ENCODE data around the gene BMAL1. TPM values are rescaled to one million over a fixed set of nuclear protein-coding genes. Genes with fewer than 3 reads are reported as not detected.

Gene BMAL1
- polyA plus RNA-seq, 3 donors: 10.2 to 43.4 (median 11.5) TPM

- intact Hi-C loops (cut with micrococcal nuclease): no loop called here
- H3K27ac ChIP-seq (ENCODE audit: low read depth in 1 of 2, low read length in 2 of 2): peak overlapping the region in 1 of 2 donors; percentile 14
- H4K20me1 ChIP-seq (ENCODE audit: insufficient read depth, low read length): peaks cover 6% of the 10 kb centered on the region
- H3K27ac Mint-ChIP-seq: peak overlapping the region in 1 of 7 donors; percentile 33
- H3K4me2 ChIP-seq (replicated peaks; ENCODE audit: extremely low read depth, low read length, poor library complexity, severe bottlenecking): no peak overlapping the region
- no peaks in the 10 kb centered on the region for H3K9me3 Mint-ChIP-seq
- no peak overlapping the region for H2AFZ ChIP-seq (ENCODE audit: insufficient read depth, low read depth, low read length, poor library complexity, severe bottlenecking)
- DNase-seq: no peak
- H3K4me3 Mint-ChIP-seq: no peak overlapping the region
- H3K9ac ChIP-seq (ENCODE audit: insufficient read depth, low read length, poor library complexity, severe bottlenecking): no peak overlapping the region
- no peaks in the 10 kb centered on the region for H3K4me1 Mint-ChIP-seq
- H3K27me3 ChIP-seq (ENCODE audit: control insufficient read depth in 2 of 2, insufficient read depth in 2 of 2, low read length in 2 of 2): no peaks in the 10 kb centered on the region
- H3K9me3 ChIP-seq (replicated peaks in 1 of 2; ENCODE audit: control insufficient read depth in 1 of 2, insufficient read depth in 1 of 2, low read length in 2 of 2): no peaks in the 10 kb centered on the region
- WGBS (ENCODE audit: insufficient coverage): 89% methylated on average over 2 of the region's 2 CpGs
- no peak overlapping the region for H3K4me3 ChIP-seq (replicated peaks in 1 of 3; ENCODE audit: low read depth in 2 of 3, low read length in 3 of 3)
- H3K27me3 Mint-ChIP-seq (ENCODE audit: low read depth in 3 of 3): no peaks in the 10 kb centered on the region
- no peaks in the 10 kb centered on the region for H3K79me2 ChIP-seq (ENCODE audit: insufficient read depth, low read length)
- no peak for TF ChIP-seq CTCF (IDR thresholded peaks at IDR 0.05)
- no peaks in the 10 kb centered on the region for H3K4me1 ChIP-seq (ENCODE audit: control insufficient read depth in 1 of 2, insufficient read depth in 2 of 2, low read length in 2 of 2)
- H3K36me3 Mint-ChIP-seq: peaks cover 84 to 88% of the 10 kb centered on the region in 2 donors
- H3K36me3 ChIP-seq (replicated peaks in 1 of 2; ENCODE audit: control insufficient read depth in 1 of 2, insufficient read depth in 2 of 2, low read length in 2 of 2): peaks cover 94 to 99% of the 10 kb centered on the region in 2 donors
These were observed 86.8 kb downstream of the BMAL1 start for GRCh38 chr11:13364388-13364787.

- intact Hi-C loops (cut with micrococcal nuclease): no loop called here
- DNase-seq: no peak
- WGBS (ENCODE audit: insufficient coverage): 87% methylated on average over 3 of the region's 7 CpGs
- Histone ChIP-seq H3K27me3 (ENCODE audit: control insufficient read depth in 2 of 2, insufficient read depth in 2 of 2, low read length in 2 of 2) (no peaks in the 10 kb centered on the region), H3K4me3 (replicated peaks in 1 of 3; ENCODE audit: low read depth in 2 of 3, low read length in 3 of 3) (no peak overlapping the region), H3K4me2 (replicated peaks; ENCODE audit: extremely low read depth, low read length, poor library complexity, severe bottlenecking) (no peak overlapping the region), H3K9me3 (replicated peaks in 1 of 2; ENCODE audit: control insufficient read depth in 1 of 2, insufficient read depth in 1 of 2, low read length in 2 of 2) (no peaks in the 10 kb centered on the region), H3K27ac (ENCODE audit: low read depth in 1 of 2, low read length in 2 of 2) (no peak overlapping the region), H4K20me1 (ENCODE audit: insufficient read depth, low read length) (peaks cover 6% of the 10 kb centered on the region), H3K79me2 (ENCODE audit: insufficient read depth, low read length) (no peaks in the 10 kb centered on the region), H3K4me1 (ENCODE audit: control insufficient read depth in 1 of 2, insufficient read depth in 2 of 2, low read length in 2 of 2) (no peaks in the 10 kb centered on the region), H2AFZ (ENCODE audit: insufficient read depth, low read depth, low read length, poor library complexity, severe bottlenecking) (no peak overlapping the region), H3K36me3 (replicated peaks in 1 of 2; ENCODE audit: control insufficient read depth in 1 of 2, insufficient read depth in 2 of 2, low read length in 2 of 2) (peaks cover 96 to 99% of the 10 kb centered on the region in 2 donors), H3K9ac (ENCODE audit: insufficient read depth, low read length, poor library complexity, severe bottlenecking) (no peak overlapping the region)
- Mint-ChIP-seq H3K27me3 (ENCODE audit: low read depth in 3 of 3) (no peaks in the 10 kb centered on the region), H3K36me3 (peaks cover 63 to 68% of the 10 kb centered on the region in 2 donors), H3K27ac (no peak overlapping the region), H3K9me3 (no peaks in the 10 kb centered on the region), H3K4me3 (no peak overlapping the region), H3K4me1 (no peaks in the 10 kb centered on the region)
- no peak for TF ChIP-seq CTCF (IDR thresholded peaks at IDR 0.05)
These were observed 88.9 kb downstream of the BMAL1 start for GRCh38 chr11:13366266-13367026.

Measured in CD14-positive monocyte (primary cell).